OCI-LY1 (cell line): ENCODE results near the gene CADM1.

Experiments used
- H2AFZ ChIP-seq: fragments of 200-600 bp; sonication (generic), shearing (Covaris generic); 2 replicates; pipeline ENCODE4 v1.6.0; 2014; ENCODE audit warnings: antibody characterized with exemption, mild to moderate bottlenecking, low read length
- H3F3A ChIP-seq: fragments of 200-600 bp; sonication (generic), shearing (Covaris generic); 2 replicates; pipeline ENCODE4 v1.6.0; 2014; ENCODE audit warnings: mild to moderate bottlenecking, antibody characterized with exemption, low read length, moderate library complexity; ENCODE audit not compliant: insufficient read depth
- H3K27ac ChIP-seq: fragments of 200-600 bp; sonication (generic); 2 replicates; pipeline ENCODE4 v1.5.1; 2014; ENCODE audit warnings: low read length, mixed run types, mild to moderate bottlenecking, low read depth; ENCODE audit not compliant: poor library complexity, severe bottlenecking
- H3K27me3 ChIP-seq: fragments of 200-600 bp; sonication (generic); 2 replicates; pipeline ENCODE4 v1.6.0; 2014; ENCODE audit warnings: antibody characterized with exemption, mild to moderate bottlenecking, low read length, moderate library complexity; ENCODE audit not compliant: insufficient read depth
- H3K36me3 ChIP-seq: fragments of 200-600 bp; sonication (generic); 2 replicates; pipeline ENCODE4 v1.6.1; 2014; ENCODE audit warnings: mild to moderate bottlenecking, antibody characterized with exemption, low read length, moderate library complexity, mixed read lengths; ENCODE audit not compliant: insufficient read depth
- H3K4me1 ChIP-seq: fragments of 200-600 bp; sonication (generic); 2 replicates; pipeline ENCODE4 v1.5.1; 2014; ENCODE audit warnings: mild to moderate bottlenecking, low read length, moderate library complexity; ENCODE audit not compliant: insufficient read depth, severe bottlenecking
- H3K4me2 ChIP-seq: fragments of 200-600 bp; sonication (generic), shearing (Covaris generic); 2 replicates; pipeline ENCODE4 v1.6.1; 2014; ENCODE audit warnings: low read length
- H3K4me3 ChIP-seq: fragments of 200-600 bp; sonication (generic); 2 replicates; pipeline ENCODE4 v1.5.1; 2014; ENCODE audit warnings: low read length, low read depth, mild to moderate bottlenecking, mixed read lengths; ENCODE audit not compliant: poor library complexity, severe bottlenecking
- H3K79me2 ChIP-seq: fragments of 200-600 bp; shearing (Covaris generic); 2 replicates; pipeline ENCODE4 v1.6.1; 2016; ENCODE audit warnings: mixed run types, low read length, mixed read lengths; ENCODE audit not compliant: insufficient read depth
- H3K9ac ChIP-seq: fragments of 200-600 bp; sonication (generic), shearing (Covaris generic); 2 replicates; pipeline ENCODE4 v1.6.1; 2014; ENCODE audit warnings: mild to moderate bottlenecking, low read length, mixed read lengths
- H3K9me2 ChIP-seq: fragments of 200-600 bp; sonication (generic), shearing (Covaris generic); 2 replicates; pipeline ENCODE4 v1.6.1; 2014; ENCODE audit warnings: low read depth, mild to moderate bottlenecking, low read length, mixed read lengths
- H3K9me3 ChIP-seq: fragments of 200-600 bp; shearing (Covaris generic); 2 replicates; pipeline ENCODE4 v1.6.1; 2014; ENCODE audit warnings: low read length, mixed read lengths
- H4K20me1 ChIP-seq: fragments of 200-600 bp; sonication (generic), shearing (Covaris generic); 2 replicates; pipeline ENCODE4 v1.6.0; 2016; ENCODE audit warnings: mild to moderate bottlenecking, low read length; ENCODE audit not compliant: insufficient read depth
- CTCF ChIP-seq: fragments of 200-600 bp; sonication (generic), shearing (Covaris generic); IDR thresholded peaks from 2 replicates; pipeline ENCODE4 v1.5.1; 2017; ENCODE audit warnings: mild to moderate bottlenecking, antibody characterized with exemption, low read length, moderate library complexity, mixed read lengths
- EZH2 ChIP-seq: fragments of 200-600 bp; sonication (generic), shearing (Covaris generic); IDR thresholded peaks from 2 replicates; pipeline ENCODE4 v1.8.0; 2017; ENCODE audit warnings: borderline replicate concordance, mixed run types, mild to moderate bottlenecking, antibody characterized with exemption, low read length, moderate library complexity, mixed read lengths

CADM1 gene

GRCh38 chr11:115127790-115128189 is 376.4 kb downstream of the CADM1 start:
- TF ChIP-seq EZH2 (no peak), CTCF (no peak)
- H3K27me3 ChIP-seq, result no peaks in the 10 kb centered on the region
- H3K4me2 ChIP-seq, result no peak overlapping the region
- H3K36me3 ChIP-seq, result no peaks in the 10 kb centered on the region
- H3K9me3 ChIP-seq, result no peaks in the 10 kb centered on the region
- H3K4me3 ChIP-seq, result no peak overlapping the region
- no peak overlapping the region for H2AFZ ChIP-seq
- H3K9me2 ChIP-seq, result no peaks in the 10 kb centered on the region
- no peaks in the 10 kb centered on the region for H4K20me1 ChIP-seq
- H3K79me2 ChIP-seq, result no peaks in the 10 kb centered on the region
- H3K9ac ChIP-seq, result no peak overlapping the region
- H3K27ac ChIP-seq, result no peak overlapping the region
- H3F3A ChIP-seq, result no peaks in the 10 kb centered on the region
- no peaks in the 10 kb centered on the region for H3K4me1 ChIP-seq

GRCh38 chr11:115126515-115127208 is 377.6 kb downstream of the CADM1 start:
- TF ChIP-seq EZH2, result no peak
- TF ChIP-seq CTCF, result no peak
- H3K4me1 ChIP-seq, result no peaks in the 10 kb centered on the region

GRCh38 chr11:115126092-115126491 is 378.1 kb downstream of the CADM1 start:
- Histone ChIP-seq H3K27ac (no peak overlapping the region), H3K4me1 (no peaks in the 10 kb centered on the region), H4K20me1 (no peaks in the 10 kb centered on the region), H3K27me3 (no peaks in the 10 kb centered on the region), H3K4me3 (no peak overlapping the region), H3F3A (no peaks in the 10 kb centered on the region), H3K4me2 (no peak overlapping the region), H3K9me2 (no peaks in the 10 kb centered on the region), H3K36me3 (no peaks in the 10 kb centered on the region), H3K79me2 (no peaks in the 10 kb centered on the region), H3K9ac (no peak overlapping the region), H2AFZ (no peak overlapping the region), H3K9me3 (no peaks in the 10 kb centered on the region)
- no peak for TF ChIP-seq CTCF
- TF ChIP-seq EZH2, result no peak

More at GRCh38 chr11:115126515-115127208, 377.6 kb downstream of the CADM1 start:
- no peaks in the 10 kb centered on the region for H3F3A ChIP-seq
- no peak overlapping the region for H3K9ac ChIP-seq
- H4K20me1 ChIP-seq, result no peaks in the 10 kb centered on the region
- no peak overlapping the region for H3K4me2 ChIP-seq
- H3K79me2 ChIP-seq, result no peaks in the 10 kb centered on the region
- no peaks in the 10 kb centered on the region for H3K9me3 ChIP-seq
- no peak overlapping the region for H2AFZ ChIP-seq
- no peak overlapping the region for H3K4me3 ChIP-seq
- H3K9me2 ChIP-seq, result no peaks in the 10 kb centered on the region
- H3K27ac ChIP-seq, result no peak overlapping the region
- no peaks in the 10 kb centered on the region for H3K36me3 ChIP-seq
- no peaks in the 10 kb centered on the region for H3K27me3 ChIP-seq
